ENCODE data around the gene DBX1.

GRCh38 chr11:20111871-20112270 is 48.4 kb downstream of the DBX1 start:
- TF ChIP-seq CTCF (IDR thresholded peaks at IDR 0.05) (no peak), POLR2AphosphoS5 (IDR thresholded peaks at IDR 0.05) (no peak), POLR2A (IDR thresholded peaks at IDR 0.05) (no peak), EP300 (IDR thresholded peaks at IDR 0.05) (no peak)

Measured in suprapubic skin (tissue), 4 donors.